Hepatocyte (in vitro differentiated cells): Measurements from ENCODE around the gene DGCR6L. TPM values are rescaled to one million over a fixed set of nuclear protein-coding genes. Genes with fewer than 3 reads are reported as not detected.

Experiments used
- DNase-seq: peaks from one replicate; pipeline ENCODE4 v3.0.0-alpha.2; 2016; ENCODE audit warnings: low spot score
- H2AFZ ChIP-seq: fragments of 200-600 bp; sonication (generic); 2 replicates; pipeline ENCODE4 v1.6.0; 2016; ENCODE audit warnings: antibody characterized with exemption, mild to moderate bottlenecking
- H3K27ac ChIP-seq: fragments of 200-600 bp; sonication (generic); 2 replicates; pipeline ENCODE4 v1.5.1; 2016; ENCODE audit warnings: mild to moderate bottlenecking
- H3K27me3 ChIP-seq: fragments of 200-600 bp; sonication (generic); 2 replicates; pipeline ENCODE4 v1.6.1; 2016
- H3K36me3 ChIP-seq: fragments of 200-600 bp; sonication (generic); replicated peaks from 2 replicates; pipeline ENCODE4 v1.5.1; 2016; ENCODE audit warnings: low read depth; ENCODE audit not compliant: insufficient read depth
- H3K4me1 ChIP-seq: fragments of 200-600 bp; sonication (generic); 2 replicates; pipeline ENCODE4 v1.5.1; 2016; ENCODE audit warnings: mild to moderate bottlenecking, moderate library complexity; ENCODE audit not compliant: insufficient read depth
- H3K4me2 ChIP-seq: fragments of 200-600 bp; sonication (generic); 2 replicates; pipeline ENCODE4 v1.6.0; 2016
- H3K4me3 ChIP-seq: fragments of 200-600 bp; sonication (generic); 2 replicates; pipeline ENCODE4 v1.5.1; 2016; ENCODE audit warnings: mild to moderate bottlenecking
- H3K79me2 ChIP-seq: fragments of 200-600 bp; sonication (generic); 2 replicates; pipeline ENCODE4 v1.6.0; 2017; ENCODE audit warnings: mild to moderate bottlenecking
- H3K9me2 ChIP-seq: fragments of 200-600 bp; sonication (generic); replicated peaks from 2 replicates; pipeline ENCODE4 v1.6.0; 2017; ENCODE audit warnings: mild to moderate bottlenecking; ENCODE audit not compliant: insufficient read depth
- H3K9me3 ChIP-seq: fragments of 200-600 bp; sonication (generic); 2 replicates; pipeline ENCODE4 v1.5.1; 2016; ENCODE audit warnings: low read depth, mild to moderate bottlenecking
- H4K20me1 ChIP-seq: fragments of 200-600 bp; sonication (generic); 2 replicates; pipeline ENCODE4 v1.6.0; 2016; ENCODE audit warnings: mild to moderate bottlenecking; ENCODE audit not compliant: insufficient read depth, poor library complexity, severe bottlenecking
- EZH2 ChIP-seq: fragments of 200-600 bp; sonication (generic); IDR thresholded peaks from 2 replicates; pipeline ENCODE4 v1.6.1; 2016; ENCODE audit warnings: antibody characterized with exemption, mild to moderate bottlenecking, borderline replicate concordance
- EZH2phosphoT487 ChIP-seq: fragments of 200-600 bp; sonication (generic); IDR thresholded peaks from one replicate; pipeline ENCODE4 v1.6.1; 2018; ENCODE audit warnings: antibody characterized with exemption, mild to moderate bottlenecking, low read depth, moderate library complexity; ENCODE audit not compliant: unreplicated experiment, severe bottlenecking
- WGBS: methylation state at CpG from one replicate; pipeline ENCODE4 v1.1.6; 2016; ENCODE audit warnings: low lambda C conversion rate; ENCODE audit errors: missing lambda C conversion rate; 5-methylcytosine and 5-hydroxymethylcytosine counted together
- polyA plus RNA-seq: library from polyadenylated mRNA; unstranded; fragments of >200 nt; fragmentation: Nextera tagmentation; extraction: Ambion mirVana; gene quantifications from 2 replicates; pipeline ENCODE4 v1.2.1, GENCODE V29; 2016
- total RNA-seq: library from RNA; depleted of rRNA; stranded (reverse); fragments of >200 nt; gene quantifications from 2 replicates; pipeline ENCODE4 v1.2.3, GENCODE V29; 2014
- TF ChIP-seq, protein P1 (sequence below): fragments of 200-600 bp; sonication (generic); IDR thresholded peaks from 2 replicates; pipeline ENCODE4 v1.5.1; 2016; ENCODE audit warnings: antibody characterized with exemption, mild to moderate bottlenecking; ENCODE audit not compliant: poor library complexity

DGCR6L gene
- total and polyA plus RNA-seq, 2 experiments from 2014 or later, result 49.8 to 93.4 TPM

DNA sequence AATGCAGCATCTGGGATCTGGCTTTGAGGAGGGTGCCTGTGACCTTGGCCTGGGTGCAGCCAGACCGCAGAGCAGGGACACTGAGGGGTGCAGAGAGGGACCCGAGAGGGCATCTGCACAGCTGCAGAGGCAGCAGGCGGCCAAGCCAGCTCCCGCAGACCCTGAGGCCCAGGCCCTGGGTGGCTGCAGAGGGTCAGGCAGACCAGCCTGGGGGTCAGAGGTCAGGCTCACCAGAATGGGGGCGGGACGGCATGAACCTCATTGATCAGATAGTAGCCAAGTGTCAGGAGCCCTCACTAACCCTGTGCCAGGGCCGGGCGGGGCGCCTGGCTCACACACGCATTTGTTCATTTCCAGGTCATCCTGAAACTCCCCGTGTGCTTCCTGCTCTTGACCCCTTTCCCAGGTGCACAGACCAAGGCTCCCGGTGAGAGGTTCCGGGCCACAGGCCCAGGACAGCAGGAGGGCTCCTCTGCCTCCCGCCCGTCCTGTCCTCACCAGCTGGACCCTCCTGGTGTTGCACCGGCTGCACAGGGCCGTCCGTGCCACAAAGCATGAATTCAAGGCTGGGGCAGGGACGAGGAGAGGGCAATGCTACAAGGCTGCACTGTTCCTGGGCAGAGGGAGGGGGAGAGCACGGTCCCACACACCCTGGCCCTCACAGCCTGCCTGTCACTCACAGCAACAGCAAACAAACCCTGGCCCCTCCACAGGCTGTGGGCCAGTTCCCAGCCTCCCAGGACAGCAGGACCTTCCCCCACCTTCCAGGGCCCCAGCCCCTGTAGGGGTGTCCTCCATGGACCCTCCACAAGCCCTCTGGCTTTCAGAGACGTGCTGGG, 55.0 kb downstream of the DGCR6L start:
- no peaks in the 10 kb centered on the region for H3K27me3 ChIP-seq
- no peaks in the 10 kb centered on the region for H3K9me2 ChIP-seq
- no peaks in the 10 kb centered on the region for H3K9me3 ChIP-seq
- no peak overlapping the region for H2AFZ ChIP-seq
- H3K4me2 ChIP-seq, result no peak overlapping the region
- no peak for DNase-seq
- WGBS, result 78% methylated on average over 21 of the region's 21 CpGs
- no peak overlapping the region for H3K4me3 ChIP-seq
- H3K27ac ChIP-seq, result no peak overlapping the region
- peaks cover 2% of the 10 kb centered on the region for H3K4me1 ChIP-seq
- TF ChIP-seq, protein P1, sequence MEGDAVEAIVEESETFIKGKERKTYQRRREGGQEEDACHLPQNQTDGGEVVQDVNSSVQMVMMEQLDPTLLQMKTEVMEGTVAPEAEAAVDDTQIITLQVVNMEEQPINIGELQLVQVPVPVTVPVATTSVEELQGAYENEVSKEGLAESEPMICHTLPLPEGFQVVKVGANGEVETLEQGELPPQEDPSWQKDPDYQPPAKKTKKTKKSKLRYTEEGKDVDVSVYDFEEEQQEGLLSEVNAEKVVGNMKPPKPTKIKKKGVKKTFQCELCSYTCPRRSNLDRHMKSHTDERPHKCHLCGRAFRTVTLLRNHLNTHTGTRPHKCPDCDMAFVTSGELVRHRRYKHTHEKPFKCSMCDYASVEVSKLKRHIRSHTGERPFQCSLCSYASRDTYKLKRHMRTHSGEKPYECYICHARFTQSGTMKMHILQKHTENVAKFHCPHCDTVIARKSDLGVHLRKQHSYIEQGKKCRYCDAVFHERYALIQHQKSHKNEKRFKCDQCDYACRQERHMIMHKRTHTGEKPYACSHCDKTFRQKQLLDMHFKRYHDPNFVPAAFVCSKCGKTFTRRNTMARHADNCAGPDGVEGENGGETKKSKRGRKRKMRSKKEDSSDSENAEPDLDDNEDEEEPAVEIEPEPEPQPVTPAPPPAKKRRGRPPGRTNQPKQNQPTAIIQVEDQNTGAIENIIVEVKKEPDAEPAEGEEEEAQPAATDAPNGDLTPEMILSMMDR, result no peak
- TF ChIP-seq EZH2, result no peak
- no peak for TF ChIP-seq EZH2phosphoT487
- no peaks in the 10 kb centered on the region for H3K36me3 ChIP-seq
- H3K79me2 ChIP-seq, result no peaks in the 10 kb centered on the region
- no peaks in the 10 kb centered on the region for H4K20me1 ChIP-seq

Other genes with a start within 250 kb of the DGCR6L start
- 18.3 and 22.0 TPM in 2 replicates for gene DGCR8, start 239.8 kb downstream of the DGCR6L start, total RNA-seq
- gene DGCR8, start 239.8 kb downstream of the DGCR6L start, polyA plus RNA-seq, result 10.8 and 12.2 TPM in 2 replicates
- gene RANBP1, start 204.0 kb downstream of the DGCR6L start, total RNA-seq, result 223 and 227 TPM in 2 replicates
- gene RANBP1, start 204.0 kb downstream of the DGCR6L start, polyA plus RNA-seq, result 189 and 192 TPM in 2 replicates
- gene TRMT2A, start 202.8 kb downstream of the DGCR6L start, total RNA-seq, result 34.4 and 50.2 TPM in 2 replicates
- gene TRMT2A, start 202.8 kb downstream of the DGCR6L start, polyA plus RNA-seq, result 65.1 and 78.7 TPM in 2 replicates
- gene ZDHHC8, start 188.3 kb downstream of the DGCR6L start, total RNA-seq, result 4.5 and 9.6 TPM in 2 replicates
- gene ZDHHC8, start 188.3 kb downstream of the DGCR6L start, polyA plus RNA-seq, result 65.1 and 72.7 TPM in 2 replicates
- not detected in 2 replicates for gene CCDC188, start 169.0 kb downstream of the DGCR6L start, total RNA-seq
- not detected in 2 replicates for gene CCDC188, start 169.0 kb downstream of the DGCR6L start, polyA plus RNA-seq
- 7.9 and 12.8 TPM in 2 replicates for gene RTN4R, start 51.7 kb downstream of the DGCR6L start, total RNA-seq
- gene RTN4R, start 51.7 kb downstream of the DGCR6L start, polyA plus RNA-seq, result 16.9 and 18.9 TPM in 2 replicates
- gene ZNF74, start 74.1 kb upstream of the DGCR6L start, total RNA-seq, result 15.6 and 15.7 TPM in 2 replicates
- 11.1 and 17.9 TPM in 2 replicates for gene ZNF74, start 74.1 kb upstream of the DGCR6L start, polyA plus RNA-seq
- gene SCARF2, start 117.8 kb upstream of the DGCR6L start, total RNA-seq, result 14.6 and 19.3 TPM in 2 replicates
- gene SCARF2, start 117.8 kb upstream of the DGCR6L start, polyA plus RNA-seq, result 35.2 and 39.0 TPM in 2 replicates
- gene KLHL22, start 175.7 kb upstream of the DGCR6L start, total RNA-seq, result 32.5 and 38.0 TPM in 2 replicates
- gene KLHL22, start 175.7 kb upstream of the DGCR6L start, polyA plus RNA-seq, result 20.5 and 23.6 TPM in 2 replicates
- 19.7 and 31.5 TPM in 2 replicates for gene MED15, start 187.6 kb upstream of the DGCR6L start, total RNA-seq
- gene MED15, start 187.6 kb upstream of the DGCR6L start, polyA plus RNA-seq, result 53.1 and 53.2 TPM in 2 replicates